NB4 (cell line): ENCODE data around the gene ALPL.

Experiments
- DNase-seq: peaks from one replicate; pipeline ENCODE4 v3.0.0; 2010; ENCODE audit warnings: low read depth
- H3K4me3 ChIP-seq: one replicate; pipeline ENCODE4 v1.5.1; 2011; ENCODE audit warnings: mild to moderate bottlenecking, low read depth, low read length, moderate library complexity
- MYC ChIP-seq: IDR thresholded peaks from 2 replicates; pipeline ENCODE4 v1.6.1; 2011; ENCODE audit warnings: low read depth, low read length
- POLR2A ChIP-seq: IDR thresholded peaks from 2 replicates; pipeline ENCODE4 v1.6.1; 2011; ENCODE audit warnings: mild to moderate bottlenecking; ENCODE audit not compliant: insufficient read length; ENCODE audit errors: extremely low read depth
- TF ChIP-seq, protein P1 (sequence below): IDR thresholded peaks from one replicate; pipeline ENCODE4 v1.5.1; 2012; ENCODE audit warnings: low read depth, low read length
- TF ChIP-seq, protein P2 (sequence below): IDR thresholded peaks from 2 replicates; pipeline ENCODE4 v1.6.1; 2011; ENCODE audit warnings: low read depth, low read length

Gene ALPL

DNA sequence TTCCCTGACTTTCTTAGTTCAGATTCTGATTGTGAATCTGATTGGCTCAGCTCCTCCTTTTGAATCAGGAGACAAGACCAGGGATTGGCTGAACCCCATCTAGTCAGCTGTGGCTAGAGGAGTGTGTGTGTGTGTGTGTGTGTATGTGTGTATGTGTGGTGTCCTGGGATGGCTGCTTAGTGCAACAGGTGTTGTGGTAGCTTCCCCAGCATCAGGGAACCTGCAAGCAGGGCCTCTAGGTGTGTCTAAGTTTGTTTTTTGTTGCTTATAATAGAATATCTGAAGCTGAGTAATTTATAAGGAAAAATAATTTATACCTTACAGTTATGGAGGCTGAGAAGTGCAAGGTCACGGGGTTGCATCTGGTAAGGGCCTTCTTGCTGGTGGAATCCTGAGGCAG lies 13.2 kb upstream of the ALPL start:
- no peak for TF ChIP-seq MYC
- TF ChIP-seq, protein P1, sequence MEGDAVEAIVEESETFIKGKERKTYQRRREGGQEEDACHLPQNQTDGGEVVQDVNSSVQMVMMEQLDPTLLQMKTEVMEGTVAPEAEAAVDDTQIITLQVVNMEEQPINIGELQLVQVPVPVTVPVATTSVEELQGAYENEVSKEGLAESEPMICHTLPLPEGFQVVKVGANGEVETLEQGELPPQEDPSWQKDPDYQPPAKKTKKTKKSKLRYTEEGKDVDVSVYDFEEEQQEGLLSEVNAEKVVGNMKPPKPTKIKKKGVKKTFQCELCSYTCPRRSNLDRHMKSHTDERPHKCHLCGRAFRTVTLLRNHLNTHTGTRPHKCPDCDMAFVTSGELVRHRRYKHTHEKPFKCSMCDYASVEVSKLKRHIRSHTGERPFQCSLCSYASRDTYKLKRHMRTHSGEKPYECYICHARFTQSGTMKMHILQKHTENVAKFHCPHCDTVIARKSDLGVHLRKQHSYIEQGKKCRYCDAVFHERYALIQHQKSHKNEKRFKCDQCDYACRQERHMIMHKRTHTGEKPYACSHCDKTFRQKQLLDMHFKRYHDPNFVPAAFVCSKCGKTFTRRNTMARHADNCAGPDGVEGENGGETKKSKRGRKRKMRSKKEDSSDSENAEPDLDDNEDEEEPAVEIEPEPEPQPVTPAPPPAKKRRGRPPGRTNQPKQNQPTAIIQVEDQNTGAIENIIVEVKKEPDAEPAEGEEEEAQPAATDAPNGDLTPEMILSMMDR = no peak
- TF ChIP-seq POLR2A = no peak
- TF ChIP-seq, protein P2, sequence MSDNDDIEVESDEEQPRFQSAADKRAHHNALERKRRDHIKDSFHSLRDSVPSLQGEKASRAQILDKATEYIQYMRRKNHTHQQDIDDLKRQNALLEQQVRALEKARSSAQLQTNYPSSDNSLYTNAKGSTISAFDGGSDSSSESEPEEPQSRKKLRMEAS = no peak
- DNase-seq = no peak
- no peak overlapping the region for H3K4me3 ChIP-seq

DNA sequence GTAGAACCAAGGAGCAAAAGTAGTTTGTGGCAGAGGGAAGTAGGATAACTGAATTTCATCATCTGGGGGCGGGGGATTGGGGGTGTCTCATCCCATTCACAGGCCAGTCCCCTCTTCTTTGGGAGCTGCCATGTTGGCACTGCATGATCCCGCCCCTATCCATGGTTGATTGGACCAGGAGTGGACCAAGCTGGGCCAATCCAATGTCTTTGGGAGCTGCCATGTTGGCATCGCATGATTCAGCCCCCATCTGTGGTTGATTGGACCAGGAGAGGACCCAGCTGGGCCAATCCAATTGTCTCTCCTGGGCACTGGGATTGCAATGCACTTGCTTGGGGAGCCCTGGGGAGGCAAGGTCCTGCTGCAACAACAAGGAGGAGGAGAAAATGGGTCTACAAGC lies 12.3 kb upstream of the ALPL start:
- TF ChIP-seq MYC = no peak
- TF ChIP-seq POLR2A = no peak
- TF ChIP-seq, protein P1 = no peak
- TF ChIP-seq, protein P2 = no peak
- DNase-seq = no peak
- no peak overlapping the region for H3K4me3 ChIP-seq

DNA sequence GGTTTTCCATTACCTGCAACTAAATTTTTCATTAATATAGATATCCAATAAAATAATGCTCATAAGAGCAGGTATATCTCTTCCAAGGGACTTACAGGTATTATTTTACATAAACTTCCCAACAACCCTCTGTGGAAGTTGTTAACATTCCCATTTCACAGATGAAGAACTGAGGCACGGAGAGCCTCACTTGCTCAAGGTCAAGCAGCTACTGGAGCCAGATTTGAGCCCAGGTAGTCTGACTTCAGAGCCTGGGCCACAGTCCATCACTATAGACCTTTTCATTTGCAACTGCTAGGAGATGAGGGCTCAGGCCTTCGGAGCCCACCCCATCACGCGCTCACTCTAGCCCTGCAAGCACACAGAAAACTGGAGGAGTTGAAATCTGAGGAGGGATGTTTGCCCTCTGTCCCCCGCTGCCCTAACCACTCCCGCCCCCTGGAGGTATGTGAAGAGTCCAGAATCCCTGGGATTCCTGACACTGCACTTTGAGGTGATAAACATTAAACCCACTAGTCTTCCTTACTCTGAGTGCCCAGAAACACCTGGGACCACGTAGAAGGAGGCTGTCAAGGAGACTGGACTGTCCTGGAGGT lies 11.7 kb upstream of the ALPL start:
- DNase-seq = no peak
- TF ChIP-seq, protein P1 = no peak
- TF ChIP-seq, protein P2 = no peak
- no peak for TF ChIP-seq POLR2A
- H3K4me3 ChIP-seq = no peak overlapping the region

DNA sequence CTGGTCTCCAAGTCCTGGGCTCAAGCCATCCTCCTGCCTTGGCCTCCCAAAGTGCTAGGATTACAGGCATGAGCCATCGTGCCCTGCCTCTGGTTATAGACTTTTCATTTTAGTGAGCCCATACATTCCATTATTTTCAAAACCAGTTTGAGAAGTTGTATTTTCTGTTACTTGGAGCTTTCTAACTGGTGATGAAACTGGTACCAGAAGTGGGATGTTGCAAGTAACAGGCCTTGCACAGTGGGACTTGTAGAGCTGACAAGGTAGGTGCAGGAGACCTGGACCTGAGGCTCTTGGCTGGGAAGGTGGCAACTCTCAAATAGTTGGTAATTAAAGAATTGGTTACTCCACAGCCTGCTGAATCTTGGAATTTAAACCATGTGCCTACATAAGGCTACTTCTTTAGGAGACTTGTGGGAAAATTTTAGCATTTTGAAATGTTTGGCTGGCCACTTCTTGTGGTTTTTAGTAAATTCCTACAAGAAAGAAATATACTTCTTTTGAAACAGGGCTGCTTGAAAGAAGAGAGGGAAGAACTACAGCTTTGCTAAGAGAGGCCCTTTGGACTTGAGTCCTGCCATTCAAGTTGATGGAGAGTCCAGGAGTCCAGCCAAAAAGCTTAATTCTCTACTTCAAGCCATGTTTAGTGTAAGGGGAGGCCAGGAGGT lies 9.8 kb upstream of the ALPL start:
- DNase-seq = no peak
- H3K4me3 ChIP-seq = no peak overlapping the region
- TF ChIP-seq, protein P2 = no peak
- no peak for TF ChIP-seq POLR2A
- TF ChIP-seq MYC = no peak
- TF ChIP-seq, protein P1 = no peak

DNA sequence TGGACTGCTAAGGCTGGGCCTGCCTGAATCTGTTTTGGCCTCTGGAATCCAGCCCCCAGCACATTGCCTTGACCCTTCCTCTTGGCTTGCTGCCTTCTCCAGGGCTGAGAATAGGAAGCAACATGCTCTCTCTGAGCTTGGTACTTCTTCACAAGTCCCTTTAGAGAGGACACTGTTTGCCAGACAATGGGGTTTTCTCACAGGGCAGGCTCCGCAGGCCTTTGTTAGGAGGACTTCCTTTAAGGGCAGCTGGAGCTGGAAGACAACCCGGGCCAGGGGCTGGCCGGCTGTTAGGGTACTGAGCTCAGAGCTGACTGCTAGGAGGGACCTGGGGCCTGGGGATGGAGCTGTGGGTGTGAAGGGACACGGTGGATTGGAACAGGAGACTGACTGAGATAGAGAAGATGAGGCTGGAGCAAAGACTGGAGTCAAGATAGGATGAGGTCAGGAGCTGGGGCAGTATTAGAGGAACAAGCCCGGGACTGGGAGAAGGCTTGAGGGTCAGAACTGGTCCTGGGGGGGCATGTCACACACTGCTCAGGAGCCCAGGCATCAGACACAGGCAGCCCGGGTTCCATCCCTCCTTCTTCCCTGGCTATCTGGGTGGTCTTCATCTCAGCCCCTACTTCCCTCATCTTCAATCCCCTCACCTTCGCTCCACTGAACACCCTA lies 5.4 kb upstream of the ALPL start:
- H3K4me3 ChIP-seq = no peak overlapping the region
- no peak for DNase-seq
- TF ChIP-seq MYC = no peak
- no peak for TF ChIP-seq POLR2A
- TF ChIP-seq, protein P1 = no peak
- TF ChIP-seq, protein P2 = no peak
